Neural cell (in vitro differentiated cells): ENCODE results near the gene ZNF500. TPM values are rescaled to one million over a fixed set of nuclear protein-coding genes. Genes with fewer than 3 reads are reported as not detected.

ENCODE experiments used
- H2AFZ ChIP-seq: fragments of 200-600, 300-800 bp; sonication (generic), shearing (Covaris generic); 2 replicates; pipeline ENCODE4 v1.6.0; 2014; ENCODE audit warnings: low read depth, mild to moderate bottlenecking, antibody characterized with exemption, low read length, moderate library complexity
- H3F3A ChIP-seq: fragments of 200-600 bp; shearing (Covaris generic); 2 replicates; pipeline ENCODE4 v1.6.1; 2016; ENCODE audit warnings: mild to moderate bottlenecking, moderate library complexity, mixed read lengths, antibody characterized with exemption, low read length; ENCODE audit not compliant: insufficient read depth, poor library complexity, severe bottlenecking
- H3K27ac ChIP-seq: fragments of 200-600, 300-800 bp; sonication (generic), shearing (Covaris generic); 2 replicates; pipeline ENCODE4 v1.5.1; 2014; ENCODE audit warnings: mild to moderate bottlenecking, low read length, moderate library complexity
- H3K27me3 ChIP-seq: fragments of 300-800, 200-600 bp; sonication (generic), shearing (Covaris generic); 2 replicates; pipeline ENCODE4 v1.6.0; 2014; ENCODE audit warnings: mild to moderate bottlenecking, low read depth, low read length, moderate library complexity; ENCODE audit not compliant: insufficient read depth
- H3K36me3 ChIP-seq: fragments of 300-800, 200-600 bp; sonication (generic), shearing (Covaris generic); 2 replicates; pipeline ENCODE4 v1.5.1; 2014; ENCODE audit warnings: mild to moderate bottlenecking, antibody characterized with exemption, low read length, moderate library complexity; ENCODE audit not compliant: insufficient read depth
- H3K4me2 ChIP-seq: fragments of 300-800, 200-600 bp; sonication (generic), shearing (Covaris generic); 2 replicates; pipeline ENCODE4 v1.6.0; 2014; ENCODE audit warnings: mild to moderate bottlenecking, low read length
- H3K4me3 ChIP-seq: fragments of 300-800, 200-600 bp; sonication (generic), shearing (Covaris generic); 2 replicates; pipeline ENCODE4 v1.5.1; 2014; ENCODE audit warnings: mild to moderate bottlenecking, low read length, moderate library complexity
- H3K79me2 ChIP-seq: fragments of 200-600 bp; shearing (Covaris generic); replicated peaks from 2 replicates; pipeline ENCODE4 v1.6.0; 2014; ENCODE audit warnings: mild to moderate bottlenecking, low read length, moderate library complexity; ENCODE audit not compliant: insufficient read depth
- H3K9ac ChIP-seq: fragments of 300-800, 200-600 bp; sonication (generic), shearing (Covaris generic); 2 replicates; pipeline ENCODE4 v1.6.1; 2016; ENCODE audit warnings: mild to moderate bottlenecking, low read length, mixed read lengths
- H3K9me2 ChIP-seq: fragments of 200-600 bp; shearing (Covaris generic); 2 replicates; pipeline ENCODE4 v1.6.1; 2016; ENCODE audit warnings: mild to moderate bottlenecking, low read length, mixed read lengths; ENCODE audit not compliant: insufficient read depth
- H3K9me3 ChIP-seq: fragments of 200-600, 300-800 bp; sonication (generic), shearing (Covaris generic); 2 replicates; pipeline ENCODE4 v1.6.1; 2016; ENCODE audit warnings: mild to moderate bottlenecking, mixed run types, low read length, moderate library complexity, mixed read lengths
- H4K20me1 ChIP-seq: fragments of 200-600 bp; shearing (Covaris generic); 2 replicates; pipeline ENCODE4 v1.6.1; 2016; ENCODE audit warnings: mild to moderate bottlenecking, mixed run types; ENCODE audit not compliant: insufficient read depth
- CTCF ChIP-seq: fragments of 450-650 bp; IDR thresholded peaks from 2 replicates; pipeline ENCODE4 v1.5.1; 2014; ENCODE audit warnings: antibody characterized with exemption, mild to moderate bottlenecking, moderate library complexity; ENCODE audit not compliant: poor library complexity, severe bottlenecking
- EP300 ChIP-seq: fragments of 450-650 bp; conservative IDR thresholded peaks from 2 replicates; pipeline ENCODE4 v1.6.1; 2014; ENCODE audit warnings: antibody characterized with exemption, mild to moderate bottlenecking, moderate library complexity; ENCODE audit not compliant: poor library complexity, severe bottlenecking
- EZH2 ChIP-seq: fragments of 200-600, 300-800 bp; shearing (Covaris generic), sonication (generic); IDR thresholded peaks from 2 replicates; pipeline ENCODE4 v1.6.1; 2014; ENCODE audit warnings: antibody characterized with exemption, low read length, borderline replicate concordance, mild to moderate bottlenecking; ENCODE audit not compliant: insufficient read depth, poor library complexity, severe bottlenecking
- MXI1 ChIP-seq: fragments of 450-650 bp; conservative IDR thresholded peaks from 2 replicates; pipeline ENCODE4 v1.6.1; 2014; ENCODE audit warnings: antibody characterized with exemption, mild to moderate bottlenecking; ENCODE audit not compliant: poor library complexity, severe bottlenecking
- POLR2AphosphoS5 ChIP-seq: IDR thresholded peaks from 2 replicates; pipeline ENCODE4 v1.6.1; 2012
- RAD21 ChIP-seq: fragments of 450-650 bp; conservative IDR thresholded peaks from 2 replicates; pipeline ENCODE4 v1.6.1; 2014; ENCODE audit warnings: antibody characterized with exemption, mild to moderate bottlenecking, moderate library complexity
- REST ChIP-seq: IDR thresholded peaks from 2 replicates; pipeline ENCODE4 v1.6.1; 2012; ENCODE audit warnings: borderline replicate concordance
- SMC3 ChIP-seq: fragments of 450-650 bp; conservative IDR thresholded peaks from 2 replicates; pipeline ENCODE4 v1.6.1; 2014; ENCODE audit warnings: antibody characterized with exemption, mild to moderate bottlenecking, moderate library complexity; ENCODE audit not compliant: poor library complexity
- TAF1 ChIP-seq: IDR thresholded peaks from 2 replicates; pipeline ENCODE4 v1.6.1; 2012; ENCODE audit warnings: low read depth
- polyA plus RNA-seq: library from polyadenylated mRNA; depleted of rRNA; stranded (reverse); fragments of >200 nt; gene quantifications from 2 replicates; pipeline ENCODE4 v1.2.3, GENCODE V29; 2014

The ZNF500 gene
- polyA plus RNA-seq, 1 donor from 2014 or later: 16.0 TPM

GRCh38 chr16:4724661-4725270, 42.2 kb downstream of the ZNF500 start:
- Histone ChIP-seq H3K9me2 (no peaks in the 10 kb centered on the region), H3K9me3 (no peaks in the 10 kb centered on the region), H4K20me1 (no peaks in the 10 kb centered on the region), H3K27me3 (no peaks in the 10 kb centered on the region), H3K79me2 (no peaks in the 10 kb centered on the region), H3K4me2 (no peak overlapping the region), H3F3A (no peaks in the 10 kb centered on the region), H3K9ac (no peak overlapping the region), H3K36me3 (no peaks in the 10 kb centered on the region), H3K4me3 (no peak overlapping the region), H2AFZ (no peak overlapping the region), H3K27ac (no peak overlapping the region)
- TF ChIP-seq CTCF (no peak), REST (no peak), POLR2AphosphoS5 (no peak), EP300 (no peak), TAF1 (no peak), MXI1 (no peak), EZH2 (no peak), SMC3 (no peak), RAD21 (no peak)

GRCh38 chr16:4723071-4723767, 43.7 kb downstream of the ZNF500 start:
- H3K27ac ChIP-seq: no peak overlapping the region
- TF ChIP-seq RAD21 (no peak), CTCF (no peak), MXI1 (no peak), POLR2AphosphoS5 (no peak), EP300 (no peak), TAF1 (no peak), REST (no peak), SMC3 (no peak), EZH2 (no peak)
- H3K36me3 ChIP-seq: no peaks in the 10 kb centered on the region
- H3F3A ChIP-seq: no peaks in the 10 kb centered on the region
- no peaks in the 10 kb centered on the region for H4K20me1 ChIP-seq
- no peak overlapping the region for H2AFZ ChIP-seq
- H3K9me2 ChIP-seq: no peaks in the 10 kb centered on the region
- H3K9ac ChIP-seq: no peak overlapping the region
- H3K4me2 ChIP-seq: no peak overlapping the region
- no peaks in the 10 kb centered on the region for H3K27me3 ChIP-seq
- H3K9me3 ChIP-seq: no peaks in the 10 kb centered on the region
- no peak overlapping the region for H3K4me3 ChIP-seq
- no peaks in the 10 kb centered on the region for H3K79me2 ChIP-seq
